GM12878 (cell line): ENCODE measurements around the gene LDLRAD4. TPM values are rescaled to one million over a fixed set of nuclear protein-coding genes. Genes with fewer than 3 reads are reported as not detected.

Source experiments
- ATAC-seq: fragments of 200-7000 bp; cut with Tn5 transposase; 3 replicates; pipeline ENCODE4 v1.9.1; 2020; ENCODE audit warnings: mild to moderate bottlenecking, moderate library complexity
- BruUV-seq: library from RNA; stranded (reverse); fragments of 400-500 nt; replicated peaks from 2 replicates; lab custom pipeline; 2021; lab: Mats Ljungman, UMichigan
- CTCF ChIA-PET: fragments of 300-600 bp; sonication (Branson Sonifier 250); formaldehyde crosslinking; extraction: SDS; loops from one replicate; lab custom pipeline; 2021; ENCODE audit warnings: inconsistent platforms; lab: Yijun Ruan, JAX
- POLR2A ChIA-PET: fragments of 350-600 bp; formaldehyde crosslinking; extraction: SDS; loops from one replicate; lab custom pipeline; 2021; ENCODE audit warnings: inconsistent platforms; lab: Charles Lee
- RAD21 ChIA-PET: fragments of 300-600 bp; sonication (Branson Sonifier 250); formaldehyde crosslinking; loops from one replicate; lab custom pipeline; 2023; ENCODE audit warnings: antibody characterized with exemption; ENCODE audit not compliant: unreplicated experiment; lab: Charles Lee
- SMC1A ChIA-PET: fragments of 300-600 bp; sonication (Branson Sonifier 250); formaldehyde crosslinking; loops from one replicate; lab custom pipeline; 2023; ENCODE audit not compliant: unreplicated experiment, uncharacterized antibody; lab: Charles Lee
- DNase-seq: peaks from one replicate; pipeline ENCODE4 v3.0.0-alpha.2; 2011; ENCODE audit warnings: low read depth, low spot score
- FAIRE-seq: peaks from 3 replicates; lab custom pipeline; 2011; peaks lifted over from hg19 to GRCh38; lab: Jason Lieb, UNC
- H2AFZ ChIP-seq: 2 replicates; pipeline ENCODE4 v1.6.0; 2011; ENCODE audit warnings: low read depth, low read length, control low read depth; ENCODE audit not compliant: control insufficient read depth
- H3K27ac ChIP-seq: 2 replicates; pipeline ENCODE4 v1.5.1; 2011; ENCODE audit warnings: control low read depth; ENCODE audit not compliant: control insufficient read depth, insufficient read depth
- H3K27me3 ChIP-seq, 2 experiments: replicated peaks in 1 of 2; 2 replicates each; pipeline versions ENCODE4 v1.6.0 to v1.6.1; 2011; ENCODE audit warnings: low read length in 1 of 2; ENCODE audit not compliant: control insufficient read depth in 2 of 2, insufficient read depth in 2 of 2
- H3K36me3 ChIP-seq, 2 experiments: 2 replicates each; pipeline ENCODE4 v1.5.1; 2011; ENCODE audit warnings: low read length in 1 of 2; ENCODE audit not compliant: control insufficient read depth in 2 of 2, insufficient read depth in 2 of 2
- H3K4me1 ChIP-seq: 2 replicates; pipeline ENCODE4 v1.6.1; 2011; ENCODE audit warnings: mild to moderate bottlenecking, low read length, moderate library complexity, mixed read lengths; ENCODE audit not compliant: control insufficient read depth, insufficient read depth
- H3K4me2 ChIP-seq: 2 replicates; pipeline ENCODE4 v1.6.0; 2011; ENCODE audit warnings: control low read depth; ENCODE audit not compliant: control insufficient read depth, insufficient read depth
- H3K4me3 ChIP-seq: fragments of 200-600 bp; sonication (generic); 2 replicates; pipeline ENCODE4 v1.5.1; 2016
- H3K79me2 ChIP-seq: 2 replicates; pipeline ENCODE4 v1.6.0; 2011; ENCODE audit warnings: low read length; ENCODE audit not compliant: control insufficient read depth, insufficient read depth
- H3K9ac ChIP-seq: 2 replicates; pipeline ENCODE4 v1.8.0; 2011; ENCODE audit warnings: low read length, control low read depth, mixed read lengths; ENCODE audit not compliant: control insufficient read depth, insufficient read depth
- H3K9me3 ChIP-seq: replicated peaks from 3 replicates; pipeline ENCODE4 v1.5.1; 2011; ENCODE audit warnings: mild to moderate bottlenecking, low read length; ENCODE audit not compliant: control insufficient read depth, insufficient read depth
- H4K20me1 ChIP-seq: 2 replicates; pipeline ENCODE4 v1.6.0; 2011; ENCODE audit not compliant: control insufficient read depth, insufficient read depth
- BRCA1 ChIP-seq: IDR thresholded peaks from 2 replicates; pipeline ENCODE4 v1.6.1; 2011; ENCODE audit warnings: low read depth, low read length, improper control_type of control experiment
- CHD4 ChIP-seq: fragments of 200-600 bp; sonication (generic); IDR thresholded peaks from 2 replicates; pipeline ENCODE4 v1.6.1; 2016; ENCODE audit warnings: mild to moderate bottlenecking
- HDAC6 ChIP-seq: fragments of 200-600 bp; sonication (generic); IDR thresholded peaks from one replicate; pipeline ENCODE4 v1.8.0; 2017; ENCODE audit warnings: antibody characterized with exemption; ENCODE audit not compliant: unreplicated experiment
- JUND ChIP-seq: IDR thresholded peaks from 2 replicates; pipeline ENCODE4 v1.6.1; 2012; ENCODE audit warnings: low read depth, mild to moderate bottlenecking, low read length, improper control_type of control experiment, moderate library complexity
- MEF2B ChIP-seq: fragments of 450-650 bp; IDR thresholded peaks from 2 replicates; pipeline ENCODE4 v1.6.1; 2018; ENCODE audit warnings: mild to moderate bottlenecking, moderate library complexity; ENCODE audit not compliant: partially characterized antibody, poor library complexity, severe bottlenecking
- MTA2 ChIP-seq: fragments of 450-650 bp; IDR thresholded peaks from 2 replicates; pipeline ENCODE4 v1.6.1; 2016; ENCODE audit warnings: low read depth, mild to moderate bottlenecking, moderate library complexity
- RELA ChIP-seq: fragments of 450-650 bp; IDR thresholded peaks from 2 replicates; pipeline ENCODE4 v1.8.0; 2014; ENCODE audit warnings: borderline replicate concordance; ENCODE audit not compliant: partially characterized antibody
- SMARCA5 ChIP-seq: fragments of 450-650 bp; IDR thresholded peaks from 2 replicates; pipeline ENCODE4 v1.6.1; 2017; ENCODE audit warnings: mild to moderate bottlenecking
- SREBF2 ChIP-seq: IDR thresholded peaks from 2 replicates; pipeline ENCODE4 v1.6.1; 2012; ENCODE audit warnings: mild to moderate bottlenecking, low read length
- TAF1 ChIP-seq: IDR thresholded peaks from 2 replicates; pipeline ENCODE4 v1.6.1; 2011; ENCODE audit warnings: mild to moderate bottlenecking, low read depth, low read length, borderline replicate concordance
- ZBTB4 ChIP-seq: fragments of 450-650 bp; formaldehyde crosslinking; IDR thresholded peaks from 2 replicates; pipeline ENCODE4 v1.4.0; 2022; ENCODE audit warnings: mild to moderate bottlenecking, moderate library complexity
- WGBS: methylation state at CpG from one replicate; pipeline ENCODE4 v1.1.6; 2016; ENCODE audit warnings: low lambda C conversion rate; ENCODE audit not compliant: insufficient replicate concordance, insufficient coverage; ENCODE audit errors: missing lambda C conversion rate; 5-methylcytosine and 5-hydroxymethylcytosine counted together
- in situ Hi-C: fragments of 300-500 bp; cut with MboI; formaldehyde crosslinking; loops from 9 replicates; pipeline ENCODE4 v1.14.3; 2018; ENCODE audit warnings: mixed read lengths
- intact Hi-C: fragments of 100-400 bp; cut with micrococcal nuclease; formaldehyde crosslinking; loops from one replicate; pipeline ENCODE4 v1.14.2; 2022; ENCODE audit not compliant: unreplicated experiment
- polyA plus RNA-seq, 11 experiments: library from polyadenylated mRNA; depleted of rRNA in 4 of 11; unstranded in 6 of 11; stranded (reverse) in 5 of 11; fragments of >200 nt; fragmentation: Nextera tagmentation in 4 of 11; fragmentation: Illumina TruSeq in 1 of 11; extraction: Ambion mirVana in 4 of 11; extraction: Trizol in 1 of 11; gene quantifications; 1 replicate in 1 of 11; 2 replicates in 10 of 11; pipeline versions ENCODE4 v1.2.1 to v1.2.3, GENCODE V29; 2011 to 2016; ENCODE audit warnings: inconsistent platforms in 2 of 11, missing spikeins in 2 of 11, low read depth in 1 of 11
- total RNA-seq, 4 experiments: library from RNA; depleted of rRNA in 3 of 4; stranded (reverse); fragments of >200 nt in 3 of 4; fragmentation: Illumina TruSeq in 1 of 4; extraction: Trizol in 1 of 4; gene quantifications; 2 replicates each; pipeline versions ENCODE4 v1.2.1 to v1.2.3, GENCODE V29; 2013 to 2021

The LDLRAD4 gene
- total and polyA plus RNA-seq, 10 of the 15 experiments (the other 5 are each of a cell fraction or from before 2014, with no cell fraction given), result 2.7 to 16.8 (median 11.2) TPM

GRCh38 chr18:13530033-13530878, 311.7 kb downstream of the LDLRAD4 start:
- Histone ChIP-seq H3K79me2 (no peaks in the 10 kb centered on the region), H4K20me1 (no peaks in the 10 kb centered on the region), H3K4me2 (no peak overlapping the region), H3K4me1 (no peaks in the 10 kb centered on the region), H3K9me3 (no peaks in the 10 kb centered on the region), H3K4me3 (no peak overlapping the region), H2AFZ (no peak overlapping the region), H3K27ac (no peak overlapping the region), H3K36me3 (no peaks in the 10 kb centered on the region), H3K9ac (no peak overlapping the region), H3K27me3 (peaks cover 0 to 3% of the 10 kb centered on the region in 2 experiments; a peak in 2 of 4 replicates)
- ChIA-PET SMC1A (interaction anchor here (1.4 to 2.7 kb wide), 2 partner anchors 15 to 314 kb away, joined by 3 to 15 read pairs; no protein-coding TSS in a partner anchor), POLR2A (no interaction called here), RAD21 (interaction anchor here (1.0 to 1.6 kb wide), 2 partner anchors 314 to 371 kb away, joined by 3 to 11 read pairs; no protein-coding TSS in a partner anchor), CTCF (interaction anchor here (0.6 to 4.5 kb wide), 6 partner anchors 8 to 373 kb away, joined by 3 to 26 read pairs (median 4); no protein-coding TSS in a partner anchor)
- in situ Hi-C loops, result no loop called here
- BruUV-seq, result no TSS peak
- FAIRE-seq, result no peak
- TF ChIP-seq ZBTB4 (CRISPR knock-in tag) (no peak), HDAC6 (no peak), SREBF2 (no peak), MEF2B (no peak), RELA (no peak), SMARCA5 (no peak), CHD4 (no peak), BRCA1 (no peak), TAF1 (no peak), MTA2 (no peak), JUND (no peak)
- no peak for ATAC-seq
- intact Hi-C loops, result loop anchor here (10.0 kb wide), 1 partner anchor 315 kb away; the partner anchor contains the start of gene LDLRAD4
- 47% methylated on average over 12 of the region's 14 CpGs for WGBS
- no peak for DNase-seq
